PC-9 (cell line): Measurements from ENCODE around the gene DPEP2NB. TPM values are rescaled to one million over a fixed set of nuclear protein-coding genes. Genes with fewer than 3 reads are reported as not detected.

Experiments
- BruUV-seq: library from RNA; stranded (reverse); fragments of 400-500 nt; replicated peaks from 2 replicates; lab custom pipeline; 2021; lab: Mats Ljungman, UMichigan
- CTCF ChIA-PET: fragments of 300-600 bp; sonication (Branson Sonifier 250); formaldehyde crosslinking; loops from one replicate; lab custom pipeline; 2022; ENCODE audit warnings: antibody characterized with exemption; lab: Charles Lee
- POLR2A ChIA-PET: fragments of 300-600 bp; sonication (Branson Sonifier 250); formaldehyde crosslinking; loops from one replicate; lab custom pipeline; 2022; ENCODE audit warnings: antibody characterized with exemption; ENCODE audit not compliant: unreplicated experiment; lab: Charles Lee
- DNase-seq, 2 experiments: peaks; one replicate each; pipeline versions ENCODE4 v3.0.0 to v3.0.0-alpha.2; 2015 to 2022; ENCODE audit warnings: mixed read lengths in 1 of 2
- H2AFZ ChIP-seq: fragments of 200-600 bp; sonication (generic); 2 replicates; pipeline ENCODE4 v1.8.1; 2017; ENCODE audit warnings: antibody characterized with exemption
- H3F3A ChIP-seq: fragments of 200-600 bp; sonication (generic); 2 replicates; pipeline ENCODE4 v1.8.1; 2017; ENCODE audit warnings: antibody characterized with exemption, mild to moderate bottlenecking, low read depth; ENCODE audit not compliant: insufficient read depth
- H3K27ac ChIP-seq: fragments of 200-600 bp; sonication (generic); 2 replicates; pipeline ENCODE4 v1.6.1; 2016; ENCODE audit warnings: mixed run types
- H3K27me3 ChIP-seq: fragments of 200-600 bp; sonication (generic); 2 replicates; pipeline ENCODE4 v1.6.1; 2016; ENCODE audit warnings: low read depth, mixed run types; ENCODE audit not compliant: insufficient read depth
- H3K36me3 ChIP-seq: fragments of 200-600 bp; sonication (generic); 2 replicates; pipeline ENCODE4 v1.6.1; 2016; ENCODE audit warnings: low read depth, mixed run types
- H3K4me1 ChIP-seq: fragments of 200-600 bp; sonication (generic); replicated peaks from 2 replicates; pipeline ENCODE4 v1.6.1; 2016; ENCODE audit warnings: mixed run types; ENCODE audit not compliant: insufficient read depth
- H3K4me2 ChIP-seq: fragments of 200-600 bp; sonication (generic); 2 replicates; pipeline ENCODE4 v1.6.1; 2017; ENCODE audit warnings: mixed run types
- H3K4me3 ChIP-seq: fragments of 200-600 bp; sonication (generic); 2 replicates; pipeline ENCODE4 v1.6.1; 2016; ENCODE audit warnings: mixed run types
- H3K79me2 ChIP-seq: fragments of 200-600 bp; sonication (generic); 2 replicates; pipeline ENCODE4 v1.6.1; 2017; ENCODE audit warnings: low read depth, mixed run types
- H3K9me2 ChIP-seq: fragments of 200-600 bp; sonication (generic); 2 replicates; pipeline ENCODE4 v1.8.1; 2017; ENCODE audit warnings: mild to moderate bottlenecking; ENCODE audit not compliant: insufficient read depth
- H3K9me3 ChIP-seq: fragments of 200-600 bp; sonication (generic); 2 replicates; pipeline ENCODE4 v1.8.1; 2016; ENCODE audit warnings: low read depth; ENCODE audit not compliant: insufficient read depth
- H4K20me1 ChIP-seq: fragments of 200-600 bp; sonication (generic); 2 replicates; pipeline ENCODE4 v1.8.1; 2017; ENCODE audit not compliant: insufficient read depth
- EZH2 ChIP-seq: fragments of 200-600 bp; sonication (generic); IDR thresholded peaks from 2 replicates; pipeline ENCODE4 v1.8.0; 2017; ENCODE audit warnings: antibody characterized with exemption, low read depth
- intact Hi-C: fragments of 100-400 bp; cut with micrococcal nuclease; formaldehyde crosslinking; loops from one replicate; pipeline ENCODE4 v1.10.0; 2022; ENCODE audit not compliant: unreplicated experiment
- total RNA-seq: library from RNA; stranded (reverse); gene quantifications from 2 replicates; pipeline ENCODE4 v1.2.3, GENCODE V29; 2021
- TF ChIP-seq, protein P1 (sequence below): fragments of 200-600 bp; sonication (generic); conservative IDR thresholded peaks from 2 replicates; pipeline ENCODE4 v1.6.1; 2017; ENCODE audit warnings: mixed run types, antibody characterized with exemption, mild to moderate bottlenecking, moderate library complexity

The DPEP2NB gene
- total RNA-seq, 1 experiment from 2014 or later: not detected

DNA sequence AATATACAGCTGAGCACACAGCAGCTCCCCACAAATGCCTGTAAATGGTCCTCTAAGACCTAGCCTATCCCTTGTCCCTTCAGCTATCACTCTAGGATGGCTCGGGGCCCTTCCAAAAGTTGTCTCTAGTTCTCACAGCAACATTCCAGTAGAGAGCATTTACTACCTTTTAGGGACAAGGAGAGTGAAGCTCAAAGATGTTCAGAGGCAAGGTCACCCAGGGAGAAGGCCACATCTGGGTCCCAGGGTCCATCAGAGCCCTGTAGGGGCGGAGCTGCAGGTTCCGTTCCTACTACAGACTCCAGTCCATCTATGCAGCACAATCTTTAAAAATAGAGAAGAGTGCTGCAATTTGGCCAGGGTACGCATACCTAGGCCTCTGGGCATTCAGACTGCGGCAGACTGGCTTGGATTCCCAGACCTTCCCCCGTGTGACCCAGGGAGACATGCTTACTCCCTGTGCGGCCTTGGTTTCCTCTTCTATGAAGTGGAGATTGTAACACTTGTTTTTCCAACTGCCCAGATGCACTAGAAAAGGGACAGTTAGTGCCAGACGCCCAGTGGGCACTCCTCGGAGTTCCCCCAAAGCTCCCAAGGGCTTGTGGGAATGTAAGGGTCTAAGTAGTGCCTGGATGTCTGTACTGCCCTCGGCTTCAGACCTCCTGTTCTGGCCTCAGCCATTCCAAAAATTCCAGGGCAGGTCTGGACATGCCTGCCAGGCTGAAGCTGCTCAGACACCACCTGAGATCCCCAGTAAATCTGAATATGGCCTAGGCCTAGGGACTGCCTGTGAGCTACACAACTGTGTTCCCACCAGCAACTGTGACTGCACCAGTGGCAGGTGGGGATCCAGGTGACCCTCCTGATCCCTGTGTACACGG lies 49.8 kb downstream of the DPEP2NB start:
- H2AFZ ChIP-seq: no peak overlapping the region

DNA sequence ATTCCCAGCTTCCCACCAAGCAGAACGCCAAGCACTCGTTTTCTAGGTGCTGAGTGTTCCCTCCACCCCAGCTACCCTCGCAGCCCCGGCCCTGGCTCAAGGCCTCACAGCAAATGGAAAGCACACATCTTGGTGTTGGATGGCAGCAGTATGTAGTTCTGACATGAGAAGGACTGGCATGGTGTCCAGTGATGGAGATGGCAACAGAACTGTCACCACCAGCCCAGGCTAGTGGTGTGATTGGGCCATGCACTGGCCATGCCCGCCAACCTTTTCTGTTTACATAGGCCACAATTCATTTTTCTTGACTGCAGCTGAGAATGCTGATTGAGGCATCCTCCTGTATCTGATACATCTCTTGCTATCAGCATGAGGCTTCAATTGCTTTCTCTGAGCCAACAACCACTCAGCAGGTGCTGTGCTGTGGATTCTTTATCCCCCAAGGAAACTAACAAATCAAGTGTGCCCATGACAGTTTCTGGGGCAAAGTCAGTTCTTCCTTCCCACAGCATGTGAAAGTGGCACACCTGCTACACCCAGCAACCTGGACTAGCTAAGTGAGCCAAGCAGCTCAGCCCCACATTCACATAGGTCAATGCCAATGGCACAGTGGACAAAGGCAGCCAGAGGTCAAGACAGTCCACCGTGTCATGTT lies 51.1 kb downstream of the DPEP2NB start:
- H3K9me2 ChIP-seq: no peaks in the 10 kb centered on the region
- no peak overlapping the region for H3K27ac ChIP-seq
- TF ChIP-seq, protein P1, sequence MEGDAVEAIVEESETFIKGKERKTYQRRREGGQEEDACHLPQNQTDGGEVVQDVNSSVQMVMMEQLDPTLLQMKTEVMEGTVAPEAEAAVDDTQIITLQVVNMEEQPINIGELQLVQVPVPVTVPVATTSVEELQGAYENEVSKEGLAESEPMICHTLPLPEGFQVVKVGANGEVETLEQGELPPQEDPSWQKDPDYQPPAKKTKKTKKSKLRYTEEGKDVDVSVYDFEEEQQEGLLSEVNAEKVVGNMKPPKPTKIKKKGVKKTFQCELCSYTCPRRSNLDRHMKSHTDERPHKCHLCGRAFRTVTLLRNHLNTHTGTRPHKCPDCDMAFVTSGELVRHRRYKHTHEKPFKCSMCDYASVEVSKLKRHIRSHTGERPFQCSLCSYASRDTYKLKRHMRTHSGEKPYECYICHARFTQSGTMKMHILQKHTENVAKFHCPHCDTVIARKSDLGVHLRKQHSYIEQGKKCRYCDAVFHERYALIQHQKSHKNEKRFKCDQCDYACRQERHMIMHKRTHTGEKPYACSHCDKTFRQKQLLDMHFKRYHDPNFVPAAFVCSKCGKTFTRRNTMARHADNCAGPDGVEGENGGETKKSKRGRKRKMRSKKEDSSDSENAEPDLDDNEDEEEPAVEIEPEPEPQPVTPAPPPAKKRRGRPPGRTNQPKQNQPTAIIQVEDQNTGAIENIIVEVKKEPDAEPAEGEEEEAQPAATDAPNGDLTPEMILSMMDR: no peak
- TF ChIP-seq EZH2: no peak
- no peak overlapping the region for H2AFZ ChIP-seq
- BruUV-seq: no TSS peak
- CTCF ChIA-PET: no interaction called here
- intact Hi-C loops: no loop called here
- no peaks in the 10 kb centered on the region for H3K36me3 ChIP-seq
- POLR2A ChIA-PET: no interaction called here
- no peaks in the 10 kb centered on the region for H4K20me1 ChIP-seq
- 0 out of 2 replicates have a peak, but pooled peaks cover 10% of the 10 kb centered on the region for H3K79me2 ChIP-seq
- H3F3A ChIP-seq: no peaks in the 10 kb centered on the region
- H3K27me3 ChIP-seq: no peaks in the 10 kb centered on the region
- no peak overlapping the region for H3K4me2 ChIP-seq
- DNase-seq: no peak
- H3K4me1 ChIP-seq: peaks cover 9% of the 10 kb centered on the region; the same call in 1 of the 2 replicates
- no peaks in the 10 kb centered on the region for H3K9me3 ChIP-seq
- H3K4me3 ChIP-seq: no peak overlapping the region

More for the DNA sequence above, 49.8 kb downstream of the DPEP2NB start:
- Histone ChIP-seq H3K36me3 (no peaks in the 10 kb centered on the region), H3K79me2 (0 out of 2 replicates have a peak, but pooled peaks cover 10% of the 10 kb centered on the region), H4K20me1 (no peaks in the 10 kb centered on the region), H3K27ac (no peak overlapping the region), H3K4me2 (no peak overlapping the region), H3K4me1 (peaks cover 9% of the 10 kb centered on the region; the same call in 1 of the 2 replicates), H3F3A (no peaks in the 10 kb centered on the region), H3K4me3 (no peak overlapping the region), H3K27me3 (no peaks in the 10 kb centered on the region), H3K9me2 (no peaks in the 10 kb centered on the region), H3K9me3 (no peaks in the 10 kb centered on the region)
- intact Hi-C loops: no loop called here
- no peak for TF ChIP-seq EZH2
- TF ChIP-seq, protein P1: no peak
- ChIA-PET CTCF (interaction anchor here (0.5 to 1.0 kb wide), 2 partner anchors 30 to 401 kb away, joined by 3 read pairs; no protein-coding TSS in a partner anchor), POLR2A (interaction anchor here (0.5 to 0.6 kb wide), 2 partner anchors 520 to 718 kb away, joined by 4 to 6 read pairs; no protein-coding TSS in a partner anchor)
- DNase-seq: peak in 1 of 2 experiments; percentile 38
- BruUV-seq: no TSS peak

DNA sequence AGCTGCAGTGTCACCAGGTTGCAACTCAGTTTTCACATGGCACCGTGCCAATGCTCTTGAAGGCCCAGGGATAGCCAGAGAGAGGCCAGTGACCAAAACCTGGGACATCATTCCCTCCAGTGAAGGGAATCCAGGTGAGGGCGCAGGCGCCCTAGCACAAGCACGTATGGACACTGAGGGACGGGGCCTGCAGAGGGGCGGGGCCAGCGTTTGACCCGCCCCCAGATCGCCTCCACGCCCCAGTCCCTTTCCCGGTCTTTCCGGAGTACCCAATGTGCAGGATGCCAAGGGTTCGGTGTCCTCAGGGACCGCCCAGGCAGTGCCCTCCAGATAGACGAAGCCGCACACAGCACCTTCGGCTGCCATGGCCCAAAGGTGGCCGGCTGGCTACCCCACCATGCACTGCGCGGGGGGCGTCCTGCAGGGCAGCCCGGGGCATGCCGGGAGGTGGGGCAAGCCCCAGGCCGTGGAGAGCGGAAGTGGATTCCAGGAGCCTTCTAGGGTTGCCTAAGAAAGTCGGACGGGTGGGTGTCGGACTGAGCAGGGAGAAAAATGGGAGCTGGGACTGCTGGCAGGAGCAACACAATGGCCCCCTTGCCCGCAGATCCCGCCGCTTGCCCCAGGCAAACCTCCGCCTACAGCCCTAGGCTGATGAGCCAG lies 51.9 kb downstream of the DPEP2NB start:
- TF ChIP-seq, protein P1: no peak
- no peak for TF ChIP-seq EZH2
- Histone ChIP-seq H2AFZ (no peak overlapping the region), H4K20me1 (no peaks in the 10 kb centered on the region), H3K9me3 (no peaks in the 10 kb centered on the region), H3K36me3 (no peaks in the 10 kb centered on the region), H3K27ac (no peak overlapping the region), H3F3A (no peaks in the 10 kb centered on the region), H3K27me3 (no peaks in the 10 kb centered on the region), H3K79me2 (0 out of 2 replicates have a peak, but pooled peaks cover 10% of the 10 kb centered on the region), H3K4me1 (peaks cover 9% of the 10 kb centered on the region; the same call in 1 of the 2 replicates), H3K4me2 (no peak overlapping the region), H3K9me2 (no peaks in the 10 kb centered on the region), H3K4me3 (no peak overlapping the region)
- BruUV-seq: no TSS peak
- no peak for DNase-seq
- intact Hi-C loops: no loop called here
- ChIA-PET CTCF (interaction anchor here (0.6 kb wide), 1 partner anchor 891 kb away, joined by 3 read pairs; no protein-coding TSS in a partner anchor), POLR2A (no interaction called here)
